K562 (cell line): ENCODE measurements around the gene LATS1. TPM values are rescaled to one million over a fixed set of nuclear protein-coding genes. Genes with fewer than 3 reads are reported as not detected.

Experiments used
- BCLAF1 ChIP-seq, 2 experiments: fragments of 450-650 bp in 1 of 2; IDR thresholded peaks; 2 replicates each; pipeline ENCODE4 v1.6.1; 2011 to 2017; ENCODE audit warnings: low read depth in 2 of 2, antibody characterized with exemption in 1 of 2, borderline replicate concordance in 1 of 2, low read length in 1 of 2, mild to moderate bottlenecking in 1 of 2, mixed read lengths in 1 of 2; ENCODE audit not compliant: control insufficient read depth in 1 of 2
- BHLHE40 ChIP-seq: IDR thresholded peaks from 2 replicates; pipeline ENCODE4 v1.6.1; 2011; ENCODE audit warnings: low read length, improper control_type of control experiment
- CEBPG ChIP-seq, 3 experiments: fragments of 200-800 bp in 1 of 3; sonication (Bioruptor generic) in 1 of 3; sonication (generic) in 1 of 3; formaldehyde crosslinking in 1 of 3; IDR thresholded peaks in 2 of 3; conservative IDR thresholded peaks in 1 of 3; 2 replicates each; pipeline versions ENCODE4 v1.6.1 to v1.8.0; 2016 to 2022; ENCODE audit warnings: missing compliant biosample characterization in 2 of 3, missing genetic modification characterization in 2 of 3, mild to moderate bottlenecking in 1 of 3, missing genetic modification reagents in 1 of 3
- FUS ChIP-seq: fragments of 200-400 bp; formaldehyde crosslinking; optimal IDR thresholded peaks from 2 replicates; pipeline ENCODE3; 2017; ENCODE audit warnings: low read depth, low read length
- HCFC1 ChIP-seq: IDR thresholded peaks from 2 replicates; pipeline ENCODE4 v1.6.1; 2012; ENCODE audit warnings: low read depth, low read length, improper control_type of control experiment
- ID3 ChIP-seq, 2 experiments: fragments of 250-450 bp in 1 of 2; fragments of 450-650 bp in 1 of 2; sonication (Bioruptor Pico) in 1 of 2; IDR thresholded peaks; 2 replicates each; pipeline versions ENCODE4 v1.6.1 to v1.8.0; 2016 to 2021; ENCODE audit warnings: mild to moderate bottlenecking in 2 of 2, moderate library complexity in 2 of 2, missing compliant biosample characterization in 1 of 2, missing genetic modification characterization in 1 of 2
- IRF2 ChIP-seq: sonication (generic); formaldehyde crosslinking; IDR thresholded peaks from 2 replicates; pipeline ENCODE4 v1.8.1; 2022; ENCODE audit warnings: mild to moderate bottlenecking, missing genetic modification reagents
- KLF16 ChIP-seq: IDR thresholded peaks from 2 replicates; pipeline ENCODE4 v1.6.1; 2016; ENCODE audit warnings: antibody characterized with exemption
- MYNN ChIP-seq, 2 experiments: sonication (generic); formaldehyde crosslinking in 1 of 2; IDR thresholded peaks; 2 replicates each; pipeline versions ENCODE4 v1.5.0 to v1.6.1; 2016 to 2020; ENCODE audit warnings: antibody characterized with exemption in 1 of 2, missing genetic modification reagents in 1 of 2
- NR4A1 ChIP-seq, 2 experiments: fragments of 250-450 bp in 1 of 2; fragments of 450-650 bp in 1 of 2; sonication (Bioruptor Pico) in 1 of 2; IDR thresholded peaks; 2 replicates each; pipeline versions ENCODE4 v1.4.0 to v1.6.1; 2016 to 2020; ENCODE audit warnings: mild to moderate bottlenecking in 2 of 2, missing compliant biosample characterization in 1 of 2, missing genetic modification characterization in 1 of 2, moderate library complexity in 1 of 2
- PHF21A ChIP-seq: fragments of 450-650 bp; IDR thresholded peaks from 2 replicates; pipeline ENCODE4 v1.6.1; 2017; ENCODE audit warnings: low read depth, borderline replicate concordance
- RBM39 ChIP-seq: fragments of 200-400 bp; formaldehyde crosslinking; optimal IDR thresholded peaks from 2 replicates; pipeline ENCODE3; 2018; ENCODE audit warnings: low read depth, low read length
- SMARCA4 ChIP-seq: fragments of 450-650 bp; IDR thresholded peaks from 2 replicates; pipeline ENCODE4 v1.6.1; 2016
- SP1 ChIP-seq: sonication (generic); formaldehyde crosslinking; IDR thresholded peaks from 2 replicates; pipeline ENCODE4 v1.8.1; 2022; ENCODE audit warnings: mild to moderate bottlenecking, missing genetic modification reagents
- USF1 ChIP-seq: sonication (generic); formaldehyde crosslinking; IDR thresholded peaks from 2 replicates; pipeline ENCODE4 v1.9.0; 2022; ENCODE audit warnings: mild to moderate bottlenecking, missing genetic modification reagents
- ZBTB12 ChIP-seq: fragments of 250-450 bp; sonication (Bioruptor Pico); IDR thresholded peaks from 2 replicates; pipeline ENCODE4 v1.4.0; 2020
- ZNF408 ChIP-seq: fragments of 250-450 bp; sonication (Bioruptor Pico); IDR thresholded peaks from 2 replicates; pipeline ENCODE4 v1.4.0; 2020; ENCODE audit warnings: low read depth, mild to moderate bottlenecking, moderate library complexity
- polyA plus RNA-seq, 8 experiments: library from polyadenylated mRNA; depleted of rRNA in 4 of 8; stranded (reverse) in 5 of 8; unstranded in 3 of 8; fragments of >200 nt; fragmentation: Nextera tagmentation in 2 of 8; fragmentation: Illumina TruSeq in 1 of 8; extraction: Ambion mirVana in 2 of 8; extraction: Trizol in 1 of 8; gene quantifications; 2 replicates each; pipeline versions ENCODE4 v1.2.1 to v1.2.3, GENCODE V29; 2011 to 2014; ENCODE audit warnings: inconsistent platforms in 1 of 8, missing spikeins in 1 of 8
- total RNA-seq, 7 experiments: library from RNA; depleted of rRNA in 6 of 7; stranded (reverse); fragments of >200 nt in 6 of 7; fragmentation: Illumina TruSeq in 2 of 7; extraction: Trizol in 2 of 7; gene quantifications; 2 replicates each; pipeline versions ENCODE4 v1.2.1 to v1.2.3, GENCODE V29; 2011 to 2021; ENCODE audit warnings: low replicate concordance in 1 of 7
- TF ChIP-seq, protein P1 (sequence below): fragments of 450-650 bp; IDR thresholded peaks from 2 replicates; pipeline ENCODE4 v1.6.1; 2014; ENCODE audit warnings: low read depth, mild to moderate bottlenecking, moderate library complexity, borderline replicate concordance

Gene LATS1
- total and polyA plus RNA-seq, 9 of the 15 experiments (the other 6 are each of a cell fraction or from before 2014, with no cell fraction given): 5.0 to 36.3 (median 18.4) TPM

- no peak for TF ChIP-seq BCLAF1 (IDR thresholded peaks at IDR 0.05; ENCODE audit: borderline replicate concordance in 1 of 2, control insufficient read depth in 1 of 2, low read depth in 2 of 2, low read length in 1 of 2)
- peak; percentile 74 for TF ChIP-seq SP1 (CRISPR knock-in tag)
- TF ChIP-seq CEBPG (CRISPR knock-in tag; IDR thresholded peaks at IDR 0.05): peak; percentile 42; the same call in 1 of the 2 replicates
- TF ChIP-seq CEBPG (tag; conservative IDR thresholded peaks at IDR 0.05 in 1 of 2, IDR thresholded peaks at IDR 0.05 in 1 of 2): no peak
- no peak for TF ChIP-seq IRF2 (CRISPR knock-in tag)
- TF ChIP-seq BHLHE40: no peak
- peak; percentile 23; the same call in 1 of the 2 replicates for TF ChIP-seq HCFC1
- TF ChIP-seq MYNN (IDR thresholded peaks at IDR 0.05): no peak; the same call in 1 of the 2 replicates
- no peak for TF ChIP-seq MYNN (CRISPR knock-in tag; IDR thresholded peaks at IDR 0.05)
- no peak for TF ChIP-seq ZBTB12 (CRISPR knock-in tag)
- TF ChIP-seq USF1 (CRISPR knock-in tag): peak; percentile 54; the same call in 1 of the 2 replicates
- no peak for TF ChIP-seq FUS
- no peak for TF ChIP-seq KLF16
- peak; percentile 30; the same call in 1 of the 2 replicates for TF ChIP-seq NR4A1 (CRISPR knock-in tag; IDR thresholded peaks at IDR 0.05)
- TF ChIP-seq NR4A1 (tag; IDR thresholded peaks at IDR 0.05): no peak; the same call in 1 of the 2 replicates
- 0 out of 2 replicates have a peak, but pooled peaks have one; percentile 31 for TF ChIP-seq PHF21A
- TF ChIP-seq ID3 (CRISPR knock-in tag; IDR thresholded peaks at IDR 0.05): no peak
- TF ChIP-seq ID3 (tag; IDR thresholded peaks at IDR 0.05): peak; percentile 78; the same call in 1 of the 2 replicates
- TF ChIP-seq ZNF408: no peak
- TF ChIP-seq, protein P1, sequence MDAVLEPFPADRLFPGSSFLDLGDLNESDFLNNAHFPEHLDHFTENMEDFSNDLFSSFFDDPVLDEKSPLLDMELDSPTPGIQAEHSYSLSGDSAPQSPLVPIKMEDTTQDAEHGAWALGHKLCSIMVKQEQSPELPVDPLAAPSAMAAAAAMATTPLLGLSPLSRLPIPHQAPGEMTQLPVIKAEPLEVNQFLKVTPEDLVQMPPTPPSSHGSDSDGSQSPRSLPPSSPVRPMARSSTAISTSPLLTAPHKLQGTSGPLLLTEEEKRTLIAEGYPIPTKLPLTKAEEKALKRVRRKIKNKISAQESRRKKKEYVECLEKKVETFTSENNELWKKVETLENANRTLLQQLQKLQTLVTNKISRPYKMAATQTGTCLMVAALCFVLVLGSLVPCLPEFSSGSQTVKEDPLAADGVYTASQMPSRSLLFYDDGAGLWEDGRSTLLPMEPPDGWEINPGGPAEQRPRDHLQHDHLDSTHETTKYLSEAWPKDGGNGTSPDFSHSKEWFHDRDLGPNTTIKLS: peak; percentile 52; the same call in 1 of the 2 replicates
- no peak for TF ChIP-seq SMARCA4
- no peak for TF ChIP-seq RBM39
Observed at GRCh38 chr6:149749594-149750135, 31.8 kb upstream of the LATS1 start, which contains the start of gene PCMT1 (continued).
